ENCODE measurements around the gene DTX4. TPM values are rescaled to one million over a fixed set of nuclear protein-coding genes. Genes with fewer than 3 reads are reported as not detected.

Gene DTX4
- total RNA-seq, 2 experiments from 2014 or later = 0.18 to 0.45 TPM

- ChIA-PET POLR2A (interaction anchor here (0.7 to 2.4 kb wide), 10 partner anchors 8 to 577 kb away, joined by 3 to 27 read pairs (median 3); partner anchors contain the start of gene FAM111B), CTCF (interaction anchor here (0.9 to 9.1 kb wide), 15 partner anchors 9 to 577 kb away, joined by 3 to 178 read pairs (median 4); partner anchors contain the start of genes DTX4, FAM111B and PATL1)
- H3K4me1 Mint-ChIP-seq (ENCODE audit: low read depth) = peaks cover 71% of the 10 kb centered on the region
- H3K9me3 Mint-ChIP-seq (ENCODE audit: insufficient read depth) = no peaks in the 10 kb centered on the region
- ATAC-seq (peak; percentile 59), DNase-seq (peak; percentile 89)
- H3K4me3 Mint-ChIP-seq = peak overlapping the region; percentile 97
- no peaks in the 10 kb centered on the region for H3K27me3 Mint-ChIP-seq (ENCODE audit: low read depth)
- peaks cover 67% of the 10 kb centered on the region for H3K36me3 Mint-ChIP-seq (ENCODE audit: low read depth)
- peak overlapping the region; percentile 97 for H3K27ac Mint-ChIP-seq
Measured at GRCh38 chr11:59144579-59145345, 27.2 kb upstream of the DTX4 start.

GRCh38 chr11:59145534-59145933 lies 26.4 kb upstream of the DTX4 start:
- no peaks in the 10 kb centered on the region for H3K27me3 Mint-ChIP-seq (ENCODE audit: low read depth)
- peaks cover 73% of the 10 kb centered on the region for H3K36me3 Mint-ChIP-seq (ENCODE audit: low read depth)
- no peaks in the 10 kb centered on the region for H3K9me3 Mint-ChIP-seq (ENCODE audit: insufficient read depth)
- ChIA-PET CTCF (interaction anchor here (1.4 to 9.1 kb wide), 7 partner anchors 10 to 92 kb away, joined by 3 to 178 read pairs (median 9); partner anchors contain the start of gene DTX4), POLR2A (interaction anchor here (1.0 to 2.4 kb wide), 2 partner anchors 39 to 577 kb away, joined by 3 to 27 read pairs; partner anchors contain the start of gene FAM111B)
- peaks cover 77% of the 10 kb centered on the region for H3K4me1 Mint-ChIP-seq (ENCODE audit: low read depth)
- DNase-seq (no peak), ATAC-seq (no peak)
- peak overlapping the region; percentile 97 for H3K27ac Mint-ChIP-seq
- peak overlapping the region; percentile 97 for H3K4me3 Mint-ChIP-seq

GRCh38 chr11:59151761-59152160 lies 20.2 kb upstream of the DTX4 start:
- no peaks in the 10 kb centered on the region for H3K27me3 Mint-ChIP-seq (ENCODE audit: low read depth)
- no peak for ATAC-seq

GRCh38 chr11:59152312-59152951 lies 19.5 kb upstream of the DTX4 start:
- ATAC-seq (peak; percentile 42), DNase-seq (no peak)
- peaks cover 52% of the 10 kb centered on the region for H3K4me1 Mint-ChIP-seq (ENCODE audit: low read depth)
- no peak overlapping the region for H3K27ac Mint-ChIP-seq
- H3K36me3 Mint-ChIP-seq (ENCODE audit: low read depth) = peaks cover 68% of the 10 kb centered on the region
- no peak overlapping the region for H3K4me3 Mint-ChIP-seq
- POLR2A ChIA-PET = interaction anchor here (1.0 to 1.6 kb wide), 3 partner anchors 8 to 575 kb away, joined by 3 to 4 read pairs (median 3); partner anchors contain the start of gene FAM111A
- CTCF ChIA-PET = interaction anchor here (1.0 to 2.9 kb wide), 4 partner anchors 12 to 45 kb away, joined by 3 to 14 read pairs (median 4); partner anchors contain the start of genes DTX4 and FAM111B
- H3K9me3 Mint-ChIP-seq (ENCODE audit: insufficient read depth) = no peaks in the 10 kb centered on the region
- H3K27me3 Mint-ChIP-seq (ENCODE audit: low read depth) = no peaks in the 10 kb centered on the region

More at GRCh38 chr11:59151761-59152160, 20.2 kb upstream of the DTX4 start:
- ChIA-PET POLR2A (interaction anchor here (1.0 to 1.6 kb wide), 2 partner anchors 9 to 574 kb away, joined by 3 to 4 read pairs; partner anchors contain the start of gene FAM111A), CTCF (interaction anchor here (1.2 to 2.9 kb wide), 5 partner anchors 9 to 54 kb away, joined by 4 to 14 read pairs (median 5); partner anchors contain the start of genes DTX4 and FAM111A)
- Mint-ChIP-seq H3K9me3 (ENCODE audit: insufficient read depth) (no peaks in the 10 kb centered on the region), H3K4me1 (ENCODE audit: low read depth) (peaks cover 59% of the 10 kb centered on the region), H3K36me3 (ENCODE audit: low read depth) (peaks cover 75% of the 10 kb centered on the region), H3K4me3 (no peak overlapping the region), H3K27ac (peak overlapping the region; percentile 11)
- no peak for DNase-seq

- POLR2A ChIA-PET = interaction anchor here (0.8 kb wide), 1 partner anchor 10 kb away, joined by 4 read pairs; no protein-coding TSS in a partner anchor
- Mint-ChIP-seq H3K27me3 (ENCODE audit: low read depth) (no peaks in the 10 kb centered on the region), H3K9me3 (ENCODE audit: insufficient read depth) (no peaks in the 10 kb centered on the region), H3K4me3 (no peak overlapping the region), H3K36me3 (ENCODE audit: low read depth) (peaks cover 48% of the 10 kb centered on the region), H3K4me1 (ENCODE audit: low read depth) (peaks cover 38% of the 10 kb centered on the region), H3K27ac (no peak overlapping the region)
- DNase-seq = no peak
- CTCF ChIA-PET = interaction anchor here (0.6 to 2.4 kb wide), 5 partner anchors 10 to 1677 kb away, joined by 3 to 8 read pairs (median 3); partner anchors contain the start of gene DTX4
- no peak for ATAC-seq
Measured at GRCh38 chr11:59154610-59155009, 17.3 kb upstream of the DTX4 start.

- Mint-ChIP-seq H3K4me1 (ENCODE audit: low read depth) (peaks cover 17% of the 10 kb centered on the region), H3K27me3 (ENCODE audit: low read depth) (peaks cover 12% of the 10 kb centered on the region), H3K4me3 (no peak overlapping the region), H3K36me3 (ENCODE audit: low read depth) (peaks cover 22% of the 10 kb centered on the region), H3K27ac (no peak overlapping the region), H3K9me3 (ENCODE audit: insufficient read depth) (no peaks in the 10 kb centered on the region)
- ATAC-seq = no peak
- ChIA-PET CTCF (interaction anchor here (0.9 to 3.7 kb wide), 17 partner anchors 9 to 504 kb away, joined by 3 to 178 read pairs (median 7); partner anchors contain the start of genes DTX4 and FAM111A), POLR2A (interaction anchor here (1.8 kb wide), 1 partner anchor 13 kb away, joined by 12 read pairs; no protein-coding TSS in a partner anchor)
- DNase-seq = no peak
Measured at GRCh38 chr11:59157433-59157832, 14.5 kb upstream of the DTX4 start.

GRCh38 chr11:59158206-59159068 lies 13.5 kb upstream of the DTX4 start:
- Mint-ChIP-seq H3K27me3 (ENCODE audit: low read depth) (peaks cover 15% of the 10 kb centered on the region), H3K27ac (peak overlapping the region; percentile 18), H3K9me3 (ENCODE audit: insufficient read depth) (no peaks in the 10 kb centered on the region), H3K4me3 (no peak overlapping the region), H3K4me1 (ENCODE audit: low read depth) (peaks cover 8% of the 10 kb centered on the region), H3K36me3 (ENCODE audit: low read depth) (peaks cover 12% of the 10 kb centered on the region)
- ChIA-PET CTCF (interaction anchor here (0.8 to 3.7 kb wide), 45 partner anchors 8 to 530 kb away, joined by 3 to 178 read pairs (median 4); partner anchors contain the start of genes DTX4, FAM111A and FAM111B), POLR2A (interaction anchor here (0.9 to 1.8 kb wide), 3 partner anchors 14 to 23 kb away, joined by 3 to 13 read pairs (median 12); partner anchors contain the start of gene FAM111A)
- peak; percentile 76 for DNase-seq
- peak; percentile 95 for ATAC-seq

GRCh38 chr11:59164028-59164427 lies 7.9 kb upstream of the DTX4 start:
- ChIA-PET CTCF (interaction anchor here (0.7 to 3.9 kb wide), 7 partner anchors 7 to 370 kb away, joined by 3 to 18 read pairs (median 3); partner anchors contain the start of gene DTX4), POLR2A (no interaction called here)
- no peaks in the 10 kb centered on the region for H3K36me3 Mint-ChIP-seq (ENCODE audit: low read depth)
- peaks cover 3% of the 10 kb centered on the region for H3K4me1 Mint-ChIP-seq (ENCODE audit: low read depth)
- ATAC-seq = no peak
- peaks cover 28% of the 10 kb centered on the region for H3K27me3 Mint-ChIP-seq (ENCODE audit: low read depth)
- no peaks in the 10 kb centered on the region for H3K9me3 Mint-ChIP-seq (ENCODE audit: insufficient read depth)
- no peak overlapping the region for H3K4me3 Mint-ChIP-seq
- no peak for DNase-seq
- no peak overlapping the region for H3K27ac Mint-ChIP-seq

GRCh38 chr11:59172345-59173079 lies 580 bp downstream of the DTX4 start:
- DNase-seq = peak; percentile 27
- H3K27ac Mint-ChIP-seq = no peak overlapping the region

More at GRCh38 chr11:59172345-59173079, 580 bp downstream of the DTX4 start:
- ATAC-seq = peak; percentile 32
- CTCF ChIA-PET = interaction anchor here (0.6 to 9.7 kb wide), 34 partner anchors 9 to 1131 kb away, joined by 3 to 113 read pairs (median 5); partner anchors contain the start of genes FAM111A and OR5A2
- Mint-ChIP-seq H3K36me3 (ENCODE audit: low read depth) (no peaks in the 10 kb centered on the region), H3K4me3 (peak overlapping the region; percentile 64), H3K9me3 (ENCODE audit: insufficient read depth) (no peaks in the 10 kb centered on the region), H3K27me3 (ENCODE audit: low read depth) (peaks cover 23% of the 10 kb centered on the region), H3K4me1 (ENCODE audit: low read depth) (peaks cover 7% of the 10 kb centered on the region)
- POLR2A ChIA-PET = interaction anchor here (0.6 kb wide), 1 partner anchor 30 kb away, joined by 3 read pairs; the partner anchor contains the start of gene FAM111A
